Activated CD4-positive, alpha-beta T cell treated with anti-CD3 and anti-CD28 coated beads, Interleukin-2, amount 50 U/mL, for 16 hours (primary cell): ENCODE data around the gene FABP7.

Experiments
- DNase-seq: peaks from one replicate; pipeline ENCODE4 v3.0.0-alpha.2; 2020

FABP7 gene

DNA sequence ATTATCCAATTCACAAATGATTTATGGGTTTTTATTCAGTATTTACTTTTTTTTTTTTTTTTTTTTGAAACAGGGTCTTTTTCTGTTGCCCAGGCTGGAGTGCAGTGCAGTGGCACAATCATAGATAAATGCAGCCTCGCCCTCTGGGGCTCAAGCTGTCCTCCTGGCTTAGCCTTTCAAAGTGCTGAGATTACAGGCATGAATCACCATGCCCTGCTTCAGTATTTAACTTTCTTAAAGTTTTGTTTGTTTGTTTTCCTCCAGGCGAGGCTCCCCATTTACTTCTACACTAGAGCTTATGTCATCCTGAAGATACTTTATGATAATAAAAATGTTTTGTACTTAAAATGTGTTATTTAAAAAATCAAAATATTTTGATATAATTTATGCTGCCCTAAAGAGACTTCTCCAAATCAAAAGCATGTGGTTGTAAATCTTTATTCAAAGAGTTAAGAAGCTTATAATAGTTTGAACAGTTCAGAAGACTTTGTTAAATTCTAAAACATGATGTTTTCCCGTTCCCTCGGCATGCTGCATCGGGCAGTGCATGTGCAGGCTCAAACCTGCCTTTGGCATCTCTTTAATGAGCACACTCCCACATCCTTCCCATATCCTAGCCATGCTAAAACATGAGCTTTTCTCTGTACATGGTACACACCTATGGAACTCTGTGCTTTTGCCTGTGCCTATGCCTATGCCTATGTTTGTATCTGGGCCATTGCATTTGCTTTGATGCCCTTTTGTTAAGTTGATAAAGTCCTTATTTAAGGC is 20.6 kb downstream of the FABP7 start:
- no peak for DNase-seq

DNA sequence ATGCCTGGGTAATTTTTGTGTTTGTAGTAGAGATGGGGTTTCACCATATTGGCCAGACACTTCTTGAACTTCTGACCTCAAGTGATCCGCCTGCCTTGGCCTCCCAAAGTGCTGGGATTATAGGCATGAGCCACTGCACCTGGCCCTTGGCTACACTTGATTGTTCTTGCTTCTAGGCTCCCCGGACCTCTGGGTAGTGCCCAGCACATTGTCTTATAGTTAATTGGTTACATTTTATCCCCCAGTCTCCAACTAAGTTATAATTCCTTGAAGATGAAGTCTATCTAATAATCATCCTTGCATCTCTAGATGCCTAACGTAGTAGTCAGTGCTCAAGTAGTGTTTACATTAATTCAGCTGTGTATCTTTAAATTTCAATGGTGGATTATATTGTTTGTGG is 21.4 kb downstream of the FABP7 start:
- no peak for DNase-seq

DNA sequence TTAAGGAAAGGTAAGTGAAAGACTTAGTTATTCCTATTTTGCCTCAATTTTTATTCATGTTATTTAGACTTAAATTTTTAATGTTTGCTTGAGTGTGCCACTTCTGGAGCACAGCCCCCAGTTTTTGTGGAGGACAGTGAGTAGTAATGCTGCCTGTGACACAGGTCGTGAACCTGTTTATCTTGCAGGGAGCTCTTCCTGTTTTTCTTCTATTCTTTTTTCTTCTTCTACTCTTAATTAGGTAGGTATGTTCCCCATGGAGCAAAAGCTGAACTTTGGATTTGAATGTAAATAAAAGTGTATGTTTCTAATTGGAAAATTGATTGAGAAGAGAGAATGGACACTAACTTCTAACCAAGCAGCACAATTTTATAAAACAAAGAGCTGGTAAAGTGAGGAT is 21.9 kb downstream of the FABP7 start:
- no peak for DNase-seq

DNA sequence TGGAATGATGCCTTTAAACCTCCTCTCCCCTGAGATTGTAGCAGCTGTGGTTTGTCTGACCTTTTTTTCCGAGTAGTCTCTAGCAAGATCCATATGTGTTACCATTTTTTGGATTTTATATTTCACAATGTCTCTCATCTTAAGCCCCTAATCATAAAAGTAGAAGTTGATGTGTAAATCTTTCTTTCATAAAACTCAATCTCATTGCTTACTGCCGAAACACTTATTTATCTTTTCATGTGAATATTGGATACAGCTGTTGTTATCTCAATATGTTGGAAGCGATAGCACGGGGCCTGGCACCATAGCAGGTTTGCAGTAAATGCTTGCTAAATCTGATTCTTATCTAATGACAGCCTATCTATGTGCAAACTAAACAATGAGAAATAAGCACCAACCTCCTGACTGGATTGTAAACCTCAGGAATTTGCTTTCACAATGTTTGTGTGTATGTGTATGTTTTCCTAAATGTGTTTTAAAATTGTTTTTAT is 23.7 kb downstream of the FABP7 start:
- no peak for DNase-seq

DNA sequence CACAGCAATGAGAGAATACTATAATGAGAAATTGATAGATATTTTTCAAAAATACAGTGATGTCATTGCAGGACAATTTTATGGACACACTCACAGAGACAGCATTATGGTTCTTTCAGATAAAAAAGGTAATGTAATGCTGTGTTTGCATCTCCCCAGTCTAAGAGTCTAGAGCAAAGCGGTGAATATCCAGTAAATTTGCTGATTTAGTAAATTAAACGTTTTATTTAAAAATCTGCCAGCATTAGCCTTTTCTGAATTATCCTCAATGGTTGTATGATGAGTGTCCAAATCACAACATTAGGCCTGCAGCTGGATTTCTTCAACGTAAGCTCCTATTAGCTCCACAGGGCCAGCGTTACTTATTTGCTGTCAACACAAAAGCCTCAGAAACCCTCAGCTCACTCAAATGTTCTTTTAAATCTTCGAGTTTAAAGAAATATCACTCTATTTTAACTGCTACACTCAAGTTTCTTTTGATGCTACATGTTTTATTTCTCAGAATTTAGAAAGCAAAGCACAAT is 25.5 kb downstream of the FABP7 start:
- DNase-seq = no peak

DNA sequence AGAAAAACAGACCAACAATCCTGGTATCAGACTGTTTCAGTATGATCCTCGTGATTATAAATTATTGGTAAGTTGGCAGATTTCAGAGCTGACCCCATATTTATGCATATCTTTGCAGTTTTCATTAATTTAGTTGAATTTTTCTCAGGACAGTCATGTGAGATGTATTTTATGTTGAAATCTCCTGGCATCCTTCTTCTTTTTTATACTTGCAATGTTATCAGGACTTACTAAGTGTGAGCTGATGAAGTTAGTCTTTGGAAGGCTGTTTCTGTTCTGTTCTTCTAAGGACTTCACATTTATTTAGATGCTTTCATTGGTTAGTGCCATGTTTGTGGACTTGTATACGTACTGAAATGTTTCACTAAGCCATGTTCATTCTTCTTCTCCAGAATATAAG is 26.8 kb downstream of the FABP7 start:
- DNase-seq = no peak

DNA sequence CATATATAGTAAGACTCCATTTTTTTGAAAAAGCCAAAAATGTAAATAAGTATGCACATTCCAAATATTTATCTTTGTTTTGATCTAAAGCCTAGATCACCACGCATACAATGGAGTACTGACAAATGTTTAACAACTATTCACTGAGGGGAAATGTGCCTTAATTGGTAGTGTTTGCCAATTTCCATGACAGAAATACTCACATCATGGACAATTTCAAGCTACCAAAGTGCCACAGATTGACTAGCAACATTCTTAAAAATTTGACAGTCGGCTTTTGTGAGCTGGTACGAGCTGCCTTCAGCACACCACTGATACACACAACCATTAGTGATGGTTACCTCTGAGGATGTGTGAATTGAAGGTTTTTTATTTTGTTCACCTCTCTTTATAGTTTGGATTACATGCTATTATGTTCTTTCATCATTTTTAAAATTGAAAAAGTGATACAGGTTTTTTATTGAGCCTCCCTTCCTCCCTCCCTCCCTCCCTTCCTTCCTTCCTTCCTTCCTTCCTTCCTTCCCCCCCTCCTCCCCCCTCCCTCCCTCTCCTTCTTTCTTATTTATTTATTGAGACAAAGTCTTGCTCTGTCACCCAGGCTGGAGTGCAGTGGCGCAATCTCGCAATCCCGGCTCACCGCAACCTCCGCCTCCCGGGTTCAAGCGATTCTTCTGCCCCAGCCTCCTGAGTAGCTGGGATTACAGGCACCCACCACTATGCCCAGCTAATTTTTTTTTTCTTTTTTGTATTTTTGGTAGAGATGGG is 28.8 kb downstream of the FABP7 start:
- DNase-seq = no peak

DNA sequence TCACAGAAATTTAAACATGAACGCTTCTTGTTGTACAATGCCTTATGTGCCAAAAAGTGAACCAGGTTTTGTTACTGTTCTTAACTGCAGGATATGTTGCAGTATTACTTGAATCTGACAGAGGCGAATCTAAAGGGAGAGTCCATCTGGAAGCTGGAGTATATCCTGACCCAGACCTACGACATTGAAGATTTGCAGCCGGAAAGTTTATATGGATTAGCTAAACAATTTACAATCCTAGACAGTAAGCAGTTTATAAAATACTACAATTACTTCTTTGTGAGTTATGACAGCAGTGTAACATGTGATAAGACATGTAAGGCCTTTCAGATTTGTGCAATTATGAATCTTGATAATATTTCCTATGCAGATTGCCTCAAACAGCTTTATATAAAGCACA is 29.5 kb downstream of the FABP7 start:
- no peak for DNase-seq

DNA sequence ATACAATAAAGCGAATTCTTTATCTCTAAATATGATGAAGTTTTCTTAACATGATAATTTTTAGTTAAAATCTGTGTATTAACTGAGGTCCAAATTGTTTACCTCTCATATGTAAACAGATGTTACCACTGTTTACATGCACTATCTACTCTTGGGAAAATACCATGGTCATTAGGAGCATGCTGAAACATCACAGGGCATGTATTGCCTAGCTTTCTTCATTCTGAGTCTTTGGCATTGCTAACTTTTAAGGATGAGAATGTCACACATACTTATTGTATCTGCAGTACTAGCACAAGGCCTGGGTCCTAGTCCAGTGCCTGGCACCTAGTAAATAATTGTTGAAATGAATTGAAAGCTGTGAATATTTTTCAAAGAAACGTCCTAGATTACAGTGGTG is 30.2 kb downstream of the FABP7 start:
- DNase-seq = no peak

DNA sequence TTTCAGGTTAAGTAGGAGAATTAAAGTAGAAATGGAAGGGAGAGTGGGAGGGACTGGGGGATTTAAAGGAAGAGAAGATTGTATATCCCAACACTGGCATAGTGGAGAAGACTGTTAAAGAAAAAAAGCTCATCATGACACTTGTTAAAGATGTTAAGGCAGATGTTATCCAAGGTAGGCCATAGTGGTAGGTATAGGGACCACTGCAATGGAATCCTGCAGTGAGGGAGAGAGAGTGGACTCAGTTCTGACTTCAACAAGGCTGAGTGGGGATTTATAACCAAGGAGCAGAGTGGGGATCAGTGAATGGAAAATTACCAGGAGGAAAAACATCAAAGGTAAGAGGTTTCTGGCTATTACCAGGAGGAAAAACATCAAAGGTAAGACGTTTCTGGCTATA is 30.7 kb downstream of the FABP7 start:
- DNase-seq = no peak

DNA sequence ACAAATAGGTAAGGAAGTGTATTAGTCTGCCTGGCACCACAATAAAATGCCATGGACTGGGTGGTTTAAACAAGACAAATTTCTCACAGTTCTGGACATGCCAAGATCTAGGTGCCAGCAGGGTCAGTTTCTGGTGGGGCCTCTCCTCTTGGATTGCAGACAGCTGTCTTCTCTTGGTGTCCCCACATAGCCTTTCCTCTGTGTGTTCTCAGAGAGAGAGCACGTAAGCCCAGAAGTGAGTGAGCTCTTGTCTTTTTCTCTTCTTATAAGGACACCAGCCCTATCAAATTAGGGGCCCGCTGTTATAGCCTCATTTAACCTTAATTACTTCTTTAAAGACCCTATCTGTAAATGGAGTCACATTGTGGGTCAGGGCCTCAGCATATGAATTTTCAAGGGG is 37.8 kb downstream of the FABP7 start:
- no peak for DNase-seq

DNA sequence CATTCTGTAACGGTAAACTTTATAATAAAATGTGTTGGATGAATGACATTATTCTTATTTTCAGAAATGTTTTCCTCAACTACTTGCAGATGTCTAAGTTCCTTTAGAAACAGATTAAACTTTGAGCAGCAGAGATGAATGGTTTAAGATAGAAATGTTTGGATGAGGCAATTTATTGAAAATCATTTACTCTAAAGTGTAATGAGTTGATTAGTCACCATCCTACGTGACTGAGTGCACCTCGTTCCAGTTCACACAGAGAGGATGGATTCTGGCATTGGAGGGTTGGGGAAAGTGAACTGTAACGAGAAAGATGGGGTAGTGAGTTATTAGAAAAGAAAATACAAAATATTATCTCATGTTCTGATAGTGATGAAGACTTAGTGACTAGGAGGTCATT is 38.2 kb downstream of the FABP7 start:
- no peak for DNase-seq

DNA sequence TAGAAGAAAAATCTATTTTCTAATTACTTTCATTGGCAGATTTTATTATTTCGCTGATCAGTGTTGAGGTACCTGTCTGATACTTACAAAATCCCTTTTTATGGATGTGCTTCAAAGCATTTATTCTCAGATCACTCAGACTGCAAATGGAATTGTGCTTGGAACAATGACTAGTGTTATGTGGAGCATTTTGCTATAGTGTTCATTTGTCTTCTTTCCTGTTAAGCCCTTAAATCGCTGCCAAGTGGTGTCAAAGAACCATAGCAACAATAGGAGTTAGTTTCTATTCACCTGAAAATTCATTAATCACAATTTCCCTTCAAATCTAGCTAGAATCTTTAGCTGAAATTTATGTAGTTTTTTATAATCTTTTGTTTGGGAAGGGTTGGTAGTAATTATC is 39.4 kb downstream of the FABP7 start:
- no peak for DNase-seq

DNA sequence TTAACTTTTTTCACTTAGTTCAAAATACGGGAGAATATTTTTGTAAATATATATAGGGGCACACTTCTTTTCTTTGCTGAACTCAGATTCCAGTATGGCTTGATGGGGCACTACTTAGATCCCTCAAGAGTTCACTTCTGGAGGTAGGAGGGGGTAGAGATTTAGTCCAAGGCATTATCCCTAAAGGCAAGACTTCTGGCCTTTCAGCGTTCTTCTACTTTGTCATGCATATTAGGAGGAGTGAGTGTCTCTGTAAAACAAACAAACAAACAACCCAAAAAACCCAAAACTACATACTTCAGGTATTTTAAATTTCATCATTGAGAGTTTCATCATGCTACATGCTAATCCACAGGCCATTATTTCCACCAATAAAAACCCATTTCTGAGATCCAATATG is 41.6 kb downstream of the FABP7 start:
- DNase-seq = no peak

DNA sequence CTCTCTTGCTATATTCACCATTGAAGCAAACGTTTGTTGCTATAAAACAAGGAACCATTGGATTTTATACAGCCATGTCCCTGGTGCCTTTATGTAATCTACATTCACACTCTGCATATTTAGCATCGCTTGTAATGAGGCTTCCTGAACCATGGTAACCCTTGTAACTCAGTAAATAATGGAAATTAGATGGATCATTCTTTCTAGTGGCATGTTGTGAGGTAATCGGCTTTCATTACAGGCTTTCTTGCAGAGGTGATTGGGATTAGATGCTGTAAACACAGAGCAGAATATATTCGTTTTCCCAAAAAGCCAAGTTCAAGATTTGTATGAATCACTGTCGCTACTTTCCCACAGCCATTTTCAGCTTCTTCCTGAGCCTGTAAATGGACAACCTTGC is 45.6 kb downstream of the FABP7 start:
- DNase-seq = no peak

DNA sequence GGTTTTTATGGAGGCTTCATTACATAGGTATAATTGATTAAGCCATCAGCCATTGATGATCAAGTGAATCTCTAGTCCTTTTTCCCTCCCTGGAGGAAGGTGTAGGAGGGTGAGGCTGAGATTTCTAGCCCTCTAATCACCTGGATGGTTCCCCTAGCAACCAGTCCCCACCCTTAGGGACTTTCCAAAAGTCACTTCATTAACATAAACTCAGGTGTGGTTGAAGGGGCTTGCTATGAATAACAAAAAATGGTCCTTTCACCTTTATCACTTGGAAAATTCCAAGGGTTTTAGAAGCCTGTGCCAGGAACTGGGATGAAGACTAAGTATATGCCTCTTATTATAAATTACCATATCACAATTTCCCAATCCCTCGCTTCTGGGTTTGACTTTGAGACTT is 49.9 kb downstream of the FABP7 start:
- DNase-seq = no peak

DNA sequence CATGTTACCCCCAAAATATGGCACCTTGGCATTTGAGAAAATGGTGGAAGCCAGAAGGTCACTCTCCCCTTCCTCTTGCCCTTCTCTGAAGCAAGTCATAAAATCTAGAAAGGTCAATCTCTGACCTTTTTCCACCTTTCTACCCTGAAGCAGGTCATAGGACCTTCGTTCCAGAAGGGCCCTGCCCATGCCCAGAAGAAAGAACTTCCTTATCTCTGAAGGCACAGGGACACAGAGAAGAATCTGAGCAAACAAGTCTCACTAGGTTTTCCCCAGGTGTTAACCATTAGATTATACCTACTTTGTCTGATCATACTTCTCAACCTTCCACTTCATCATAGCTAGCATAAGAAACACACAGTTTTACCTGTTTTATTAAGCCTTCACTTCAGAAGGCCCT is 52.0 kb downstream of the FABP7 start:
- no peak for DNase-seq

DNA sequence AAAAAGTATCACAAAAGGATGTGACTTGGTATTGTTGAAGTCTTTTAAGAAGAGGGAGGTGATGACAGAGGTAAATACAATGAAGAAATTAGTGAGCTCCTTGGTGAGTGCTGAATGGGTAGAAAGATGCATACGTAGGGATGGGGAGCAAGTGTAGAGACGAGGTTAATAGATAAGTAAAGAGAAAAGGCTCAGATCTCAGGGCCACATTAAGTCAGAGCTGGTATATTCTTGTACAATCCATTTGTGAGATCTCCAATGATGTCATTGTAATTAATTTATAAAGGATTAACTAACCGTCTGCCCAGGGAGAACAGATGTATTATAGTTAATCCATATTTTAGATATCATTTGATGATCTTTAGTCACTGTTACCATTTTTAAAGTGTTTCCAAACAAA is 52.9 kb downstream of the FABP7 start:
- DNase-seq = no peak

DNA sequence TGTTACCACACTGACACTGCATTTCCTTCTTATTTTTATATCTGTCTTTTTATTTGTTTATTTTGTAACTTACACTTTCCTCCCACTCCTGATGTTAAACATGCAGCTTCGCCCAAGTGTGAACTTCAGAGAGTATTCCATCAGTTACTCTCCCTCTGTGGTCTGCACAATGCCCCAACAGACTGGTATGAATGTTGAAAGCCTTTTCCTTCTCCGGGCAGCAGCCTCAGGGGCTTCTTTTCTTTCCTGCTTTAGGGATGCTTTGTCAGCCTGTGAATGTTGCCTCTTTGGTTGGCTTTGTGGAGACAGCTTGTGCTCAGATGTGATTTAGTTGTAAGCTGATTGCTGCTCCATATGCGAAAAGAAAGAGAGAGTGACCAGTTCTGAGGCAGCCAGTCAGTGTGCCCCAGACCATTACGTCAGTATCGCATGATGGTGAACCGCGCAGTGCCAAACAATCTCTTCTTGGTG is 53.5 kb downstream of the FABP7 start:
- no peak for DNase-seq
